HL-60 (cell line): Measurements from ENCODE around the gene BTG2.
"Not testable (repeated sequence)": the region's sequence is repeated elsewhere in the genome, so short reads cannot be mapped to it uniquely, and the experiment has no call there.

Experiments used
- DNase-seq, 2 experiments: peaks; one replicate each; pipeline ENCODE4 v3.0.0-alpha.2; 2010 to 2020; ENCODE audit warnings: low read depth in 1 of 2, low spot score in 1 of 2
- H3K27ac ChIP-seq: fragments of 250-450 bp; sonication (Bioruptor Pico); replicated peaks from 2 replicates; pipeline ENCODE4 v1.5.1; 2020; ENCODE audit warnings: mild to moderate bottlenecking, moderate library complexity
- H3K27me3 ChIP-seq: fragments of 250-450 bp; sonication (Bioruptor Pico); 2 replicates; pipeline ENCODE4 v1.5.1; 2021; ENCODE audit warnings: mild to moderate bottlenecking, moderate library complexity; ENCODE audit not compliant: insufficient read depth, poor library complexity, severe bottlenecking
- H3K4me3 ChIP-seq: replicated peaks from 2 replicates; pipeline ENCODE4 v1.5.1; 2011; ENCODE audit warnings: mild to moderate bottlenecking, control low read depth, low read length; ENCODE audit not compliant: insufficient read depth
- GABPA ChIP-seq: IDR thresholded peaks from 2 replicates; pipeline ENCODE4 v1.6.1; 2012; ENCODE audit warnings: low read depth
- POLR2AphosphoS5 ChIP-seq: IDR thresholded peaks from 2 replicates; pipeline ENCODE4 v1.6.1; 2012; ENCODE audit warnings: low read depth
- SPI1 ChIP-seq: IDR thresholded peaks from 2 replicates; pipeline ENCODE4 v1.6.1; 2012; ENCODE audit warnings: low read depth, mild to moderate bottlenecking, borderline replicate concordance
- TF ChIP-seq, protein P1 (sequence below): IDR thresholded peaks from one replicate; pipeline ENCODE4 v1.5.1; 2011; ENCODE audit warnings: low read length, control low read depth, inconsistent platforms; ENCODE audit not compliant: insufficient read depth
- TF ChIP-seq, protein P2 (sequence below): IDR thresholded peaks from 2 replicates; pipeline ENCODE4 v1.6.1; 2012; ENCODE audit warnings: low read depth; ENCODE audit not compliant: insufficient replicate concordance

Gene BTG2

DNA sequence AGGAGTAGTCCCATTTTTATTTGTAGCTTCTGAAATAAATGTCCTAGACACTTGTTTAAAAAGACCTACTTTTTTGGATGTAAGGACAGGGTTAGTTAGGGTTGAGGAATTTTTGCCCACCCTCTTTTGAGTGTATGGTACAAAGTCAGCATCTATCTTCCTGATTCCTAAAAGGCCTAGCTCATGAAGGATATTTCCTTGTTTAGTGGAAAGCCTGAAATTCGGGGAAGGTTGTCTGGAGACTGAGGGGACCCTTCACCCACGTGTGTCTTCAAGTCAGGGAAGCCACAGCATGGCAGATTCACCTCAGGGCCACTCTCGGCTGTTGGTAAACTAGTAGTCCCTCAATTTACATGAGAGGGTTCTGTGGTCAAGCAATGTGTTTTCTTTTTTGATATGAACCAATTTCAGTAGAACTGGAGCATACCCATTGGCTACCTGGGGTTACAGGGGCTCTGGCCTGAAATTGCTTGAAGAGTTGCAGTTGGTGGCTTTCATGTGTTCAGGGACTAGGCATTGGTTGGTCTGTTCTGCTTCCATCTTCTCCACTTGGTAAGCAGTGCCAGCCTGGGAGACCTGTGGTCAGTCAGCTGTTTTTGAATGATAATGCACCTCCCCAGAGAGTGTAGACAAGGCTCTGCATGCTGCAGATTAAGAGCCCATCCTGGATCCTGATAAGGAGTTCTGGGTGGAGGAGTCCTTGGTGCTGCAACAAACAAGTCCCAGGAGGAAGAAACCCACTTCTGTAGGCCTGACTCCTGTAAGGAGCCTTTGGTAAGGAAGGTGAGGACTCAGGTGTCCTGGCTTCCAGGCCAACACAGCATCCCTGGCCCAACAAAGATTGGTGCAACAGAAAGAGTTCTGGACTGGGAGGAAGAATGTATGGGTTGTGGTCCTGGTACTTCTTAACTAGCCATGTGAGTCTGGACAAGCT lies 6.3 kb downstream of the BTG2 start:
- Histone ChIP-seq H3K27ac (no peak overlapping the region), H3K4me3 (no peak overlapping the region), H3K27me3 (no peaks in the 10 kb centered on the region)
- no peak for DNase-seq
- TF ChIP-seq GABPA (no peak), POLR2AphosphoS5 (no peak), SPI1 (no peak)
- TF ChIP-seq, protein P1, sequence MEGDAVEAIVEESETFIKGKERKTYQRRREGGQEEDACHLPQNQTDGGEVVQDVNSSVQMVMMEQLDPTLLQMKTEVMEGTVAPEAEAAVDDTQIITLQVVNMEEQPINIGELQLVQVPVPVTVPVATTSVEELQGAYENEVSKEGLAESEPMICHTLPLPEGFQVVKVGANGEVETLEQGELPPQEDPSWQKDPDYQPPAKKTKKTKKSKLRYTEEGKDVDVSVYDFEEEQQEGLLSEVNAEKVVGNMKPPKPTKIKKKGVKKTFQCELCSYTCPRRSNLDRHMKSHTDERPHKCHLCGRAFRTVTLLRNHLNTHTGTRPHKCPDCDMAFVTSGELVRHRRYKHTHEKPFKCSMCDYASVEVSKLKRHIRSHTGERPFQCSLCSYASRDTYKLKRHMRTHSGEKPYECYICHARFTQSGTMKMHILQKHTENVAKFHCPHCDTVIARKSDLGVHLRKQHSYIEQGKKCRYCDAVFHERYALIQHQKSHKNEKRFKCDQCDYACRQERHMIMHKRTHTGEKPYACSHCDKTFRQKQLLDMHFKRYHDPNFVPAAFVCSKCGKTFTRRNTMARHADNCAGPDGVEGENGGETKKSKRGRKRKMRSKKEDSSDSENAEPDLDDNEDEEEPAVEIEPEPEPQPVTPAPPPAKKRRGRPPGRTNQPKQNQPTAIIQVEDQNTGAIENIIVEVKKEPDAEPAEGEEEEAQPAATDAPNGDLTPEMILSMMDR: no peak
- TF ChIP-seq, protein P2, sequence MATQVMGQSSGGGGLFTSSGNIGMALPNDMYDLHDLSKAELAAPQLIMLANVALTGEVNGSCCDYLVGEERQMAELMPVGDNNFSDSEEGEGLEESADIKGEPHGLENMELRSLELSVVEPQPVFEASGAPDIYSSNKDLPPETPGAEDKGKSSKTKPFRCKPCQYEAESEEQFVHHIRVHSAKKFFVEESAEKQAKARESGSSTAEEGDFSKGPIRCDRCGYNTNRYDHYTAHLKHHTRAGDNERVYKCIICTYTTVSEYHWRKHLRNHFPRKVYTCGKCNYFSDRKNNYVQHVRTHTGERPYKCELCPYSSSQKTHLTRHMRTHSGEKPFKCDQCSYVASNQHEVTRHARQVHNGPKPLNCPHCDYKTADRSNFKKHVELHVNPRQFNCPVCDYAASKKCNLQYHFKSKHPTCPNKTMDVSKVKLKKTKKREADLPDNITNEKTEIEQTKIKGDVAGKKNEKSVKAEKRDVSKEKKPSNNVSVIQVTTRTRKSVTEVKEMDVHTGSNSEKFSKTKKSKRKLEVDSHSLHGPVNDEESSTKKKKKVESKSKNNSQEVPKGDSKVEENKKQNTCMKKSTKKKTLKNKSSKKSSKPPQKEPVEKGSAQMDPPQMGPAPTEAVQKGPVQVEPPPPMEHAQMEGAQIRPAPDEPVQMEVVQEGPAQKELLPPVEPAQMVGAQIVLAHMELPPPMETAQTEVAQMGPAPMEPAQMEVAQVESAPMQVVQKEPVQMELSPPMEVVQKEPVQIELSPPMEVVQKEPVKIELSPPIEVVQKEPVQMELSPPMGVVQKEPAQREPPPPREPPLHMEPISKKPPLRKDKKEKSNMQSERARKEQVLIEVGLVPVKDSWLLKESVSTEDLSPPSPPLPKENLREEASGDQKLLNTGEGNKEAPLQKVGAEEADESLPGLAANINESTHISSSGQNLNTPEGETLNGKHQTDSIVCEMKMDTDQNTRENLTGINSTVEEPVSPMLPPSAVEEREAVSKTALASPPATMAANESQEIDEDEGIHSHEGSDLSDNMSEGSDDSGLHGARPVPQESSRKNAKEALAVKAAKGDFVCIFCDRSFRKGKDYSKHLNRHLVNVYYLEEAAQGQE: no peak

DNA sequence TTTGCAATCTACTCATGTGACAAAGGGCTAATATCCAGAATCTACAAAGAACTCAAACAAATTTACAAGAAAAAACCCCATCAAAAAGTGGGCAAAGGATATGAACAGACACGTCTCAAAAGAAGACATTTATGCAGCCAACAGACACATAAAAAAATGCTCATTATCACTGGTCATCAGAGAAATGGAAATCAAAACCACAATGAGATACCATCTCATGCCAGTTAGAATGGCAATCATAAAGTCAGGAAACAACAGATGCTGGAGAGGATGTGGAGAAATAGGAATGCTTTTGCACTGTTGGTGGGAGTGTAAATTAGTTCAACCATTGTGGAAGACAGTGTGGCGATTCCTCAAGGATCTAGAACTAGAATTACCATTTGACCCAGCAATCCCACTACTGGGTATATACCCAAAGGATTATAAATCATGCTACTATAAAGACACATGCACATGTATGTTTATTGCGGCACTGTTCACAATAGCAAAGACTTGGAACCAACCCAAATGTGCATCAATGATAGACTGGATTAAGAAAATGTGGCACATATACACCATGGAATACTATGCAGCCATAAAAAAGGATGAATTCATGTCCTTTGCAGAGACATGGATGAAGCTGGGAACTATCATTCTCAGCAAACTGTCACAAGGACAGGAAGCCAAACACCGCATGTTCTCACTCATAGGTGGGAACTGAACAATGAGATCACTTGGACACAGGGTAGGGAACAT lies 8.9 kb downstream of the BTG2 start:
- DNase-seq: not testable (repeated sequence)

DNA sequence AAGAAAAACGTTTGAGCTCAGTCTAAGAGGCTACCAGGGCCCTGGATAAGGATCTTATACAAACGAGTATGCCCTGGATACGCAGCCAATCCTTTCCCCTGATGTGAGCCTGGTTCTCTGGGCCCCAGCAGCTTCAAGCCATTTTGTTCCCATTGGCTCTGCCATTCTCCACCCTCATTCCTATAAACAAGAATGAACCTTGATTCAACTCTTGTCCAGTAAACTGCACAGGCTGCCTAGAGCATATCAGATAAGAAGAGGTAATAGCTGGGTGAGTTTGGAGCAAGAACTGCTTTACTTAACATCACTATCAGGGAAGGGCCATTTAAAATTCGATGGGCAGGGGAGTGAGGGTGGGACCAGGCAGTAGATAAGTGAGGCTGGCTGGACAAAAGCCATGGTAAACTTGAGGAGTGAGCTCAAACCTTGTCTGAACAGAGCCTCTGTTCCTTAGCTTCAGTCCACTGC lies 11.3 kb downstream of the BTG2 start:
- TF ChIP-seq, protein P2: no peak
- TF ChIP-seq POLR2AphosphoS5: no peak
- TF ChIP-seq, protein P1: no peak
- TF ChIP-seq SPI1: no peak
- TF ChIP-seq GABPA: no peak
- no peaks in the 10 kb centered on the region for H3K27me3 ChIP-seq
- DNase-seq: no peak
- H3K27ac ChIP-seq: no peak overlapping the region
- H3K4me3 ChIP-seq: no peak overlapping the region

More for the DNA sequence above, 8.9 kb downstream of the BTG2 start:
- H3K4me3 ChIP-seq, H3K27me3 ChIP-seq, H3K27ac ChIP-seq: not testable (repeated sequence)
